ENCODE data around the gene KIZ. TPM values are rescaled to one million over a fixed set of nuclear protein-coding genes. Genes with fewer than 3 reads are reported as not detected.

Gene KIZ
- total RNA-seq, 2 experiments from 2014 or later: 22.3 to 30.9 TPM

DNA sequence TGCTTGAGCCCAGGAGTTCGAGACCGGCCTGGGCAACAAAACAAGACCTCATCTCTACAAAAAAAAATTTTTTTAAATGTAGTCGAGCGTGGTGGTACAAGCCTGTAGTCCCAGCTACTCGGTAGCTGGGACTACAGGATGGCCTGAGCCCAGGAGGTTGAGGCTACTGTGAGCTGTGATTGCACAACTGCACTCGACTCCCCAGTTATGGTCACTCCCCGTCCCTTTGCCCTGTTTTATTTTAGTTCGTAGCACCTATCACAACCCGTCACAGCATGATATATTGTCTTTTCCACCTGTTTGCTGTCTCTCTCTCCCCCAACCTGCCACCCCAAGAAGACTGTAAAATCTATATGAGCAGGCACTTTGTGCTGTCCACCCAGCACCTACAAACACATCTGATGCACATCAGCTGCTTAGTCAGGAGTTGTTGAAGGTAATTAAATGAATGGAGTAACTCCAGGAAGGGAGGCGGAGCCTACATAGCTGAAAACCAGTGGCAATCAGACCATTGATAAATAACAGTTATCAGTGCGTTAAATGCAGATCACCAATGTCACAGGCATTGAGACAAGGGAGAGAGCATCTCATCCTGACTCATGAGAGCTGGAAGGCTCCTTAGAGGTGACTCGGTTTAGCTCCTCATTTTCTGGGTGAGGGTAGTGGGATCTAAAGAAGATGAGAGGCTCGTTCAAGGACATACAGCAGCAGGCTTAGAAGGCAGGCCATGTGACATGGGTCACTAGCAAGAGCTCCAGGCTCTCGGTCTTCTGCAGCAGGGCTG lies 162.9 kb downstream of the KIZ start:
- no peak overlapping the region for H3K27ac Mint-ChIP-seq
- DNase-seq (no peak), ATAC-seq (no peak)
- H3K36me3 Mint-ChIP-seq: no peaks in the 10 kb centered on the region
- no peaks in the 10 kb centered on the region for H3K9me3 Mint-ChIP-seq (ENCODE audit: low read depth)
- H3K4me1 Mint-ChIP-seq: no peaks in the 10 kb centered on the region
- CTCF ChIA-PET: interaction anchor here (1.1 kb wide), 1 partner anchor 14 kb away, joined by 3 read pairs; the partner anchor contains the start of gene XRN2
- H3K4me3 Mint-ChIP-seq: no peak overlapping the region
- H3K27me3 Mint-ChIP-seq: peaks cover 23% of the 10 kb centered on the region

- Mint-ChIP-seq H3K9me3 (ENCODE audit: low read depth) (no peaks in the 10 kb centered on the region), H3K27ac (no peak overlapping the region), H3K4me1 (no peaks in the 10 kb centered on the region), H3K36me3 (no peaks in the 10 kb centered on the region), H3K4me3 (no peak overlapping the region), H3K27me3 (peaks cover 22% of the 10 kb centered on the region)
- DNase-seq: no peak
- ATAC-seq: no peak
- CTCF ChIA-PET: interaction anchor here (1.1 kb wide), 1 partner anchor 13 kb away, joined by 3 read pairs; the partner anchor contains the start of gene XRN2
Measured at GRCh38 chr20:21289651-21290050, 163.8 kb downstream of the KIZ start.

GRCh38 chr20:21291026-21291425 lies 165.1 kb downstream of the KIZ start:
- CTCF ChIA-PET: no interaction called here
- H3K27ac Mint-ChIP-seq: no peak overlapping the region

GRCh38 chr20:21294755-21295154 lies 168.9 kb downstream of the KIZ start:
- Mint-ChIP-seq H3K4me1 (peaks cover 2% of the 10 kb centered on the region), H3K36me3 (no peaks in the 10 kb centered on the region), H3K4me3 (no peak overlapping the region), H3K9me3 (ENCODE audit: low read depth) (no peaks in the 10 kb centered on the region), H3K27ac (no peak overlapping the region), H3K27me3 (peaks cover 13% of the 10 kb centered on the region)
- no peak for DNase-seq
- CTCF ChIA-PET: no interaction called here
- ATAC-seq: no peak

More at GRCh38 chr20:21291026-21291425, 165.1 kb downstream of the KIZ start:
- no peaks in the 10 kb centered on the region for H3K9me3 Mint-ChIP-seq (ENCODE audit: low read depth)
- no peak overlapping the region for H3K4me3 Mint-ChIP-seq
- DNase-seq (no peak), ATAC-seq (no peak)
- peaks cover 24% of the 10 kb centered on the region for H3K27me3 Mint-ChIP-seq
- H3K4me1 Mint-ChIP-seq: no peaks in the 10 kb centered on the region
- H3K36me3 Mint-ChIP-seq: no peaks in the 10 kb centered on the region

Other genes starting within 250 kb of the KIZ start
- under 1 TPM in 1 of 2 experiments, not detected in 1; 0.35 TPM for gene LINC00237, start 19.7 kb upstream of the KIZ start, total RNA-seq
- gene XRN2, start 177.2 kb downstream of the KIZ start, total RNA-seq: 10 to 100 TPM; 52.5 to 69.9 TPM